Gastrocnemius medialis (tissue), 4 donors: ENCODE data around the gene SYT1. TPM values are rescaled to one million over a fixed set of nuclear protein-coding genes. Genes with fewer than 3 reads are reported as not detected.
"Not testable (repeated sequence)": the region's sequence is repeated elsewhere in the genome, so short reads cannot be mapped to it uniquely, and the experiment has no call there.

Source experiments
- ATAC-seq, 2 donors: fragments of 150-250 bp; one replicate each; pipeline ENCODE4 v1.9.1; 2016
- DNase-seq, 2 donors: peaks; one replicate each; pipeline ENCODE4 v3.0.0-alpha.2; 2019
- H3K27ac ChIP-seq, 4 donors: fragments of 200-600 bp; sonication (generic); 1 replicate in 1 of 4; 2 replicates in 3 of 4; pipeline ENCODE4 v1.5.1; 2016 to 2018; ENCODE audit warnings: mild to moderate bottlenecking in 2 of 4, moderate library complexity in 1 of 4
- H3K27me3 ChIP-seq, 3 donors: fragments of 200-600 bp; sonication (generic) in 2 of 3; 1 replicate in 1 of 3; 2 replicates in 2 of 3; pipeline versions ENCODE4 v1.5.1 to v1.6.0; 2016 to 2019; ENCODE audit warnings: mild to moderate bottlenecking in 1 of 3, moderate library complexity in 1 of 3
- H3K36me3 ChIP-seq, 2 donors: fragments of 200-600 bp; sonication (generic) in 1 of 2; one replicate each; pipeline ENCODE4 v1.5.1; 2017 to 2018
- H3K4me1 ChIP-seq, 2 donors: fragments of 200-600 bp; sonication (generic) in 1 of 2; one replicate each; pipeline ENCODE4 v1.5.1; 2016 to 2017; ENCODE audit warnings: mild to moderate bottlenecking in 2 of 2
- H3K4me3 ChIP-seq, 4 donors: fragments of 200-600 bp; sonication (generic) in 3 of 4; 1 replicate in 1 of 4; 2 replicates in 3 of 4; pipeline ENCODE4 v1.5.1; 2016 to 2019; ENCODE audit warnings: mild to moderate bottlenecking in 2 of 4
- H3K9me3 ChIP-seq, 3 donors: fragments of 200-600 bp; sonication (generic) in 2 of 3; 1 replicate in 1 of 3; 2 replicates in 2 of 3; pipeline ENCODE4 v1.5.1; 2016 to 2019
- CTCF ChIP-seq, 5 experiments: fragments of 450-650 bp in 3 of 5; fragments of 200-600 bp in 2 of 5; sonication (generic) in 2 of 5; IDR thresholded peaks in 4 of 5; conservative IDR thresholded peaks in 1 of 5; 1 replicate in 4 of 5; 2 replicates in 1 of 5; pipeline ENCODE4 v1.5.1; 2016 to 2019; ENCODE audit warnings: antibody characterized with exemption in 5 of 5, mild to moderate bottlenecking in 3 of 5, moderate library complexity in 3 of 5
- POLR2A ChIP-seq, 2 donors: fragments of 450-650 bp; IDR thresholded peaks; one replicate each; pipeline ENCODE4 v1.6.1; 2017; ENCODE audit warnings: antibody characterized with exemption in 2 of 2, mild to moderate bottlenecking in 2 of 2, moderate library complexity in 2 of 2
- in situ Hi-C, 4 donors: fragments of 200-750 bp; cut with MboI; loops; one replicate each; pipeline versions ENCODE4 v1.15.0 to v1.8.0; 2017; ENCODE audit warnings: low sequenced_read_pairs in 4 of 4
- intact Hi-C: fragments of 100-400 bp; cut with DNase I; formaldehyde crosslinking; loops from one replicate; pipeline ENCODE4 v1.15.1; 2023; ENCODE audit warnings: low total_unique reads
- total RNA-seq, 4 donors: library from RNA; depleted of rRNA; stranded (reverse); fragments of >200 nt; gene quantifications; one replicate each; pipeline versions ENCODE4 v1.1.0 to v1.2.3, GENCODE V29; 2016

The SYT1 gene
- total RNA-seq, 4 donors from 2014 or later = 0.13 to 0.88 TPM; not detected in 2

DNA sequence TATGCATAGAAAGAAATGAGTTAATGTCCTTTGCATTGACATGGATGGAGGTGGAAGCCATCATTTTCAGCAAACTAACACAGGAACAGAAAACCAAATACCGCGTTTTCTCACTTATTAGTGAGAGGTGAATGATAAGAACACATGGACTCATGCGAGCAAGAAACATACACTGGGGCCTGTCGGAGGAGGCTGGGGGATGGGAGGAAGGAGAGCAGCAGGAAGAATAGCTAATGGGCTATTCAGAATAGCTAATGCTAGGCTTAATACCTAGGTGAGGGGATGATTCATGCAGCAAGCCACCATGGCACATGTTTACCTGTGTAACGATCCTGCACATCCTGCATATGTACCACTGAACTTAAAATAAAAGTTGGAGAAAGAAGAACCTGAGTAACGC is 29.1 kb upstream of the SYT1 start:
- TF ChIP-seq POLR2A (IDR thresholded peaks at IDR 0.05) (no peak), CTCF (IDR thresholded peaks at IDR 0.05 in 4 of 5, conservative IDR thresholded peaks at IDR 0.05 in 1 of 5) (no peak)
- Histone ChIP-seq H3K27me3 (no peaks in the 10 kb centered on the region), H3K36me3 (no peaks in the 10 kb centered on the region), H3K4me3 (no peak overlapping the region), H3K9me3 (no peaks in the 10 kb centered on the region), H3K27ac (no peak overlapping the region), H3K4me1 (no peaks in the 10 kb centered on the region)
- no peak for DNase-seq
- in situ Hi-C loops (no loop called here), intact Hi-C loops (no loop called here)
- no peak for ATAC-seq

- intact Hi-C loops, DNase-seq, H3K4me3 ChIP-seq, H3K9me3 ChIP-seq, H3K27ac ChIP-seq, H3K4me1 ChIP-seq, in situ Hi-C loops, H3K36me3 ChIP-seq, H3K27me3 ChIP-seq, ATAC-seq: not testable (repeated sequence)
Observed at GRCh38 chr12:78840518-78841019, 24.0 kb upstream of the SYT1 start.

DNA sequence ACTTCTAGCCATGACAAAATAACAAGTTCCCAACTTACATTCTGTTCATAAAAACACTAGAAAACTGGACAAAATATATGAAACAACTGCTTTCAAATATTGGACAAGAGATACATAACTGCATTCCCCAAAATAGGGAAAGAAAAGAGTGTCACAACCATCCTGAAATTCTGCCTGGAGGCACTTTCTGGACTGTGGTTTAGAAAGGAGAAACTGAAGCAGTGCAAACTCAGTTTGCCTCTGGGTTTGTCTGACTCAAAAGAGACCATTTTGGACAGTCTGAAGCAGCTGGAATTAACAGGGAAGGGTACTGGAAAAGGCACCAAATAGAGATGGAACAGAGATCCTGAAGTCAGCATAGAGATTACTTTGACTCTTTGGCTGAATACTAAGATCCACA is 11.3 kb upstream of the SYT1 start:
- no peaks in the 10 kb centered on the region for H3K9me3 ChIP-seq
- no peaks in the 10 kb centered on the region for H3K27me3 ChIP-seq
- H3K27ac ChIP-seq = no peak overlapping the region
- in situ Hi-C loops (no loop called here), intact Hi-C loops (no loop called here)
- H3K4me3 ChIP-seq = no peak overlapping the region
- TF ChIP-seq POLR2A (IDR thresholded peaks at IDR 0.05) (no peak), CTCF (IDR thresholded peaks at IDR 0.05 in 4 of 5, conservative IDR thresholded peaks at IDR 0.05 in 1 of 5) (no peak)
- H3K36me3 ChIP-seq = no peaks in the 10 kb centered on the region
- DNase-seq = no peak
- no peak for ATAC-seq
- no peaks in the 10 kb centered on the region for H3K4me1 ChIP-seq

DNA sequence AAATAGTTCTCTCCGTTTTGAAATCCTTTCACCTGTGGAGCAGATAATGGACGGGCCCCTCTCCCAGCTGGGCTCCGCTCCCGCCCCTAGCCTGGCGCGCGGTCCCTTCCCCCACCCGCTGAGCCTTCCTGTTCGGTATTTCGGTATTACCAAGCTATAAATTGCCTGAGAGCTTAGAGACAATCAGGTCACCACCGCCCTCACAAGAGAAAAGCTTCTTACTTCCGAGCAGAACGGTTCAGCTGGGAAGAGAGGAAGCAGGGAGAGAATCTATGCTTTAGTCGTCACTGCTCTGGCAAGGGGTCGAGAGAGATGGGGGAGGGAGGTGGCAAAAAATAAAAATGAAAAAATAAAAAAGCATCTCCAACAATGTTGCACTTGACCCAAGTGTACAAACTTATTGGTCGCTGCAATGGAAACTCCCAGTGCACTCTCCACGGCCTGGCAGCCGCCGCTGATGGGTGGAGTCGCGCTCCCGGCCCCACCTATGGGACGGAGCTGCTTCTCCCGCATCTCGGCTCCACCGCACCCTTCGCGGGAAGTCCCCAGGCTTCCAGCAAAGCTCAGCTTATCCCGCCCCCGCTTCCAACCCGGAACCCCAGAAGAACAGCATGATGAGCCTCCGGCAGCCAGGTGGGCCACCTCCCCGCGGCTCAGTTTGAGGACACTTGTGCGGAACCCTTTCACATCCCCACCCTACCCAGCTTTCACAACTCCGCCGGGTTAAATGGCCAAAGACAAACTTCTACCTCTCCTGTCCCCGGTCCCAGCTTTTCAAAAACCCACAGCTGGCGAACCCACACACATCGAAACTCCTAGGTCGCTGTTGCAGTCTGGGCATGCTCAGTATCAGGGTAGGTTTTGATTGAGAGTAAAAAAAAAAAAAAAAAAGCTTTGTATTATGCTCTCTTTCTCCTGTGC is 832 bp upstream of the SYT1 start:
- ATAC-seq (no peak), DNase-seq (no peak)
- H3K27me3 ChIP-seq = peaks cover 13 to 20% (median 16%) of the 10 kb centered on the region in 3 donors
- TF ChIP-seq POLR2A (IDR thresholded peaks at IDR 0.05) (no peak), CTCF (IDR thresholded peaks at IDR 0.05 in 4 of 5, conservative IDR thresholded peaks at IDR 0.05 in 1 of 5) (no peak)
- no peak overlapping the region for H3K27ac ChIP-seq
- no peaks in the 10 kb centered on the region for H3K4me1 ChIP-seq
- H3K36me3 ChIP-seq = no peaks in the 10 kb centered on the region
- H3K9me3 ChIP-seq = no peaks in the 10 kb centered on the region
- peak overlapping the region; percentile 31 to 52 (median 45) for H3K4me3 ChIP-seq
- in situ Hi-C loops = no loop called here
- intact Hi-C loops = no loop called here

GRCh38 chr12:78864870-78865463 is 393 bp downstream of the SYT1 start:
- DNase-seq (no peak), ATAC-seq (no peak)
- Histone ChIP-seq H3K9me3 (no peaks in the 10 kb centered on the region), H3K27ac (no peak overlapping the region), H3K4me1 (no peaks in the 10 kb centered on the region), H3K36me3 (no peaks in the 10 kb centered on the region), H3K4me3 (peak overlapping the region in 3 of 4 donors; percentile 43 to 52 (median 47)), H3K27me3 (peaks cover 13 to 20% (median 16%) of the 10 kb centered on the region in 3 donors)
- TF ChIP-seq CTCF (IDR thresholded peaks at IDR 0.05 in 4 of 5, conservative IDR thresholded peaks at IDR 0.05 in 1 of 5) = no peak
- TF ChIP-seq POLR2A (IDR thresholded peaks at IDR 0.05) = no peak
- in situ Hi-C loops = no loop called here
- intact Hi-C loops = no loop called here
